Muscle layer of duodenum (tissue), 2 donors: ENCODE measurements around the gene PDZD7.

ENCODE experiments used
- H3K27ac ChIP-seq: one replicate; pipeline ENCODE4 v1.7.0; 2013; ENCODE audit warnings: mild to moderate bottlenecking, low read length
- H3K27me3 ChIP-seq: one replicate; pipeline ENCODE4 v1.7.0; 2013; ENCODE audit warnings: low read depth, mild to moderate bottlenecking, control low read depth, low read length
- H3K36me3 ChIP-seq, 2 donors: one replicate each; pipeline ENCODE4 v1.7.0; 2013; ENCODE audit warnings: low read length in 2 of 2, control low read depth in 1 of 2, mild to moderate bottlenecking in 1 of 2; ENCODE audit not compliant: insufficient read depth in 2 of 2, control insufficient read depth in 1 of 2
- H3K4me1 ChIP-seq, 2 donors: one replicate each; pipeline ENCODE4 v1.7.0; 2013; ENCODE audit warnings: low read length in 2 of 2, mild to moderate bottlenecking in 2 of 2, control low read depth in 1 of 2, moderate library complexity in 1 of 2; ENCODE audit not compliant: insufficient read depth in 2 of 2, control insufficient read depth in 1 of 2
- H3K4me3 ChIP-seq, 2 donors: one replicate each; pipeline ENCODE4 v1.7.0; 2013; ENCODE audit warnings: low read length in 2 of 2, low read depth in 1 of 2, mild to moderate bottlenecking in 1 of 2
- H3K9me3 ChIP-seq, 2 donors: one replicate each; pipeline ENCODE4 v1.7.0; 2013; ENCODE audit warnings: low read length in 2 of 2, control low read depth in 1 of 2, mild to moderate bottlenecking in 1 of 2; ENCODE audit not compliant: control insufficient read depth in 1 of 2
- donor health status: healthy.

PDZD7 gene

GRCh38 chr10:100968062-100968736 lies 62.7 kb downstream of the PDZD7 start:
- Histone ChIP-seq H3K27me3 (no peaks in the 10 kb centered on the region), H3K4me1 (peaks cover 0 to 8% of the 10 kb centered on the region in 2 donors), H3K4me3 (no peak overlapping the region), H3K27ac (no peak overlapping the region), H3K36me3 (peaks cover 12 to 15% of the 10 kb centered on the region in 2 donors), H3K9me3 (no peaks in the 10 kb centered on the region)

- Histone ChIP-seq H3K4me1 (peaks cover 0 to 8% of the 10 kb centered on the region in 2 donors), H3K27ac (no peak overlapping the region), H3K9me3 (no peaks in the 10 kb centered on the region), H3K36me3 (peaks cover 20 to 23% of the 10 kb centered on the region in 2 donors), H3K4me3 (no peak overlapping the region), H3K27me3 (no peaks in the 10 kb centered on the region)
These were observed 63.6 kb downstream of the PDZD7 start for GRCh38 chr10:100967332-100967731.

- H3K9me3 ChIP-seq = no peaks in the 10 kb centered on the region
- no peak overlapping the region for H3K27ac ChIP-seq
- H3K27me3 ChIP-seq = no peaks in the 10 kb centered on the region
- H3K4me3 ChIP-seq = no peak overlapping the region
- H3K4me1 ChIP-seq = peaks cover 0 to 8% of the 10 kb centered on the region in 2 donors
- H3K36me3 ChIP-seq = peaks cover 24 to 28% of the 10 kb centered on the region in 2 donors
These were observed 64.0 kb downstream of the PDZD7 start for GRCh38 chr10:100966887-100967286.

GRCh38 chr10:100965820-100966219 lies 65.1 kb downstream of the PDZD7 start:
- H3K9me3 ChIP-seq = no peaks in the 10 kb centered on the region
- H3K4me1 ChIP-seq = peaks cover 0 to 8% of the 10 kb centered on the region in 2 donors
- H3K36me3 ChIP-seq = peaks cover 27 to 30% of the 10 kb centered on the region in 2 donors

GRCh38 chr10:100963826-100964225 lies 67.1 kb downstream of the PDZD7 start:
- H3K9me3 ChIP-seq = no peaks in the 10 kb centered on the region
- H3K4me1 ChIP-seq = peaks cover 0 to 5% of the 10 kb centered on the region in 2 donors
- no peaks in the 10 kb centered on the region for H3K27me3 ChIP-seq
- H3K36me3 ChIP-seq = peaks cover 42 to 44% of the 10 kb centered on the region in 2 donors
- H3K4me3 ChIP-seq = no peak overlapping the region
- no peak overlapping the region for H3K27ac ChIP-seq

More at GRCh38 chr10:100965820-100966219, 65.1 kb downstream of the PDZD7 start:
- Histone ChIP-seq H3K27me3 (no peaks in the 10 kb centered on the region), H3K4me3 (no peak overlapping the region), H3K27ac (no peak overlapping the region)

GRCh38 chr10:100962351-100963080 lies 68.4 kb downstream of the PDZD7 start:
- no peaks in the 10 kb centered on the region for H3K4me1 ChIP-seq
- H3K4me3 ChIP-seq = no peak overlapping the region
- no peak overlapping the region for H3K27ac ChIP-seq
- peaks cover 46 to 50% of the 10 kb centered on the region in 2 donors for H3K36me3 ChIP-seq
- no peaks in the 10 kb centered on the region for H3K27me3 ChIP-seq
- no peaks in the 10 kb centered on the region for H3K9me3 ChIP-seq

- no peak overlapping the region for H3K27ac ChIP-seq
- peaks cover 47 to 52% of the 10 kb centered on the region in 2 donors for H3K36me3 ChIP-seq
- H3K4me1 ChIP-seq = no peaks in the 10 kb centered on the region
- H3K4me3 ChIP-seq = no peak overlapping the region
- no peaks in the 10 kb centered on the region for H3K27me3 ChIP-seq
- no peaks in the 10 kb centered on the region for H3K9me3 ChIP-seq
These were observed 70.7 kb downstream of the PDZD7 start for GRCh38 chr10:100960251-100960650.
